ENCODE results near the gene DCAF8L2.
"Not testable (repeated sequence)": the region's sequence is repeated elsewhere in the genome, so short reads cannot be mapped to it uniquely, and the experiment has no call there.

The DCAF8L2 gene

DNA sequence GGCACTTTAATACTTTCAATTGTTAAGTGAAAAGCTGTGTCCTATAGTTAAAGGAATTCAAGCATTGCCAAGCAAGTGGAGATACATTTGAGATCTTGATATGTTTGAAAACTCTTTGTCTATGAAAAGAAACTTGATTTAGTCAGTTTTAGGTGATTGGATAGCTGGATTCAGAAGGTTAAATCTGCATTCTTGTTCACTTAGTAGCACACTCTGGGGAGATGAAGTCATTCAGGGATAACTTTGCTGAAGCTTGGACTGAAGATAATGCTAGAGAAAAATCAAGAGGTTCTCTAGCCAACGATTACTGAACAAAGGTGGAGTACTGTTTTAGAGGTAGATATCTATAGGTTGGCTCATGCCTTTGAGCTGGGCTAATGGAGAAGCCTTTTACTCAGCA lies 90.6 kb downstream of the DCAF8L2 start:
- no peak for DNase-seq

DNA sequence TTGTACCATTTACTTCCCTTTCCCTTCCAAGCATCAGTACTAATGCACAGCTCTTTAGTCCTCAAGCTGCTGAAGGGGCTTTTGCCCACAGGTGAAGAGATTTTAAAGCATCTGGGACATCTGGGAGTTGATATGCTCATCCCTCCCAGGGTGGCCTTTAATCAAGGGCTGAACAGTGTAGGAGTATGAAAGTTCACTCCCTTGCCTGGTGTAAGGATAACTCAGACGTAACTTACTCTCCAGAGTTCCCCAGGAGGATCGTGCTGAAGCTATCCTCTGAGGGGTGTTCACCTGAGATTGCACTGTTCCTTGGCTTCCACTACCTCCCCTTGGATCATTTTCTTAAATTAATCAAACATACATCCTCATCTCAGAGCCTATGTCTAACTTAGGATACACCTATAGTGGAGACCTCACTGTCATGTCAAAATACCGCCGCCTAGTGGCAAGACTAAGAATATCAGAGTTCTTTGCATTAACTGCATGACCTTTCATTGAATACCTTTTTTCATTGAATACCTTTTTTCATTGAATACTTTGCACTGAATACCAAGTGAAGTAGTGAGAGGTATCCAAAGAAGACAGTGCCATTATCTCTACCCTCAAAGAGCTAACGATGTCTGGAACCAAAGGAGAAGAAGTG lies 93.5 kb downstream of the DCAF8L2 start:
- peak; percentile 63 for DNase-seq

- no peak for DNase-seq
Measured at GRCh38 chrX:27694667-27695066, 104.5 kb downstream of the DCAF8L2 start.

- DNase-seq: no peak
Measured at GRCh38 chrX:27706526-27706925, 116.4 kb downstream of the DCAF8L2 start.

GRCh38 chrX:27715610-27716009 lies 125.5 kb downstream of the DCAF8L2 start:
- DNase-seq: no peak

GRCh38 chrX:27728291-27728690 lies 138.1 kb downstream of the DCAF8L2 start:
- DNase-seq: no peak

- DNase-seq: no peak
Measured at GRCh38 chrX:27731962-27732361, 141.8 kb downstream of the DCAF8L2 start.

DNA sequence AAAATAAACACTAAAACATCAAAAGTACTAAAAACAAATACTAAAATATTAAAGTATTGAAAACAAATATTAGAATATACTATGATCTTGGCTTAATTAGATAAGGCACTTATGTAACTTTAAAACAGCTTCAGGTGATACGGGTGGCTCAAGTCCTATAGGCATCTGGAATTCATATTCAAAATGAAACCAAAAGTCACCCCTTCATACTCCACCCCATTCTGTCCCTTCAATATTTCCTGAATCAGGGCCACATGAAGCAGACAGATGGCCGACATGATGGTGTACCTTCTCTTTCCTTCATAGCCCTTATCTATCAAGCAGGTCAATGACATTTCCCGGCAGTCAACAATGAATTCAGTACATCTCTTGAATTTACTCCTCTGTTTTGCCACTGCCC lies 145.8 kb downstream of the DCAF8L2 start:
- DNase-seq: no peak

GRCh38 chrX:27740933-27741332 lies 150.8 kb downstream of the DCAF8L2 start:
- no peak for DNase-seq

GRCh38 chrX:27743521-27743920 lies 153.4 kb downstream of the DCAF8L2 start:
- DNase-seq: not testable (repeated sequence)

GRCh38 chrX:27746516-27746915 lies 156.4 kb downstream of the DCAF8L2 start:
- no peak for DNase-seq

DNA sequence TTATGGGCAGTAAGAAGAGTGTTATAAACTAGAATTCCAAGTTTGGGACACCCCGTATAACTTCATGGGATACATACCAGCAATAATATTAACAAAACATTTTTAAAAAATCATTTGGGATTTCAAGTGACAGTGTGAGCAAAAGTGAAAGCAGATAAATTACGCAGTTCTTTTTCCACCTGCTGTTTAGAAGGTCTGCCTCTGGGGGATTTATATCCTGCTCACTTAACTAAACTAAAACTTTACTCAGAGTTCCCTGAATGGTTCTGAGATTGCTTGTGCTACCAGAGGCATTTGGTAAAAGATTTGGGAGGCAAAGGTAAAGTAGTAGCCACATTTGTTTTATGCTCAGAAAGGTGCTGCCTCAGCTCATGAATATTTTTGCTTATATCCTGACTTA lies 160.2 kb downstream of the DCAF8L2 start:
- not testable (repeated sequence) for DNase-seq

GRCh38 chrX:27751976-27752375 lies 161.8 kb downstream of the DCAF8L2 start:
- no peak for DNase-seq

DNA sequence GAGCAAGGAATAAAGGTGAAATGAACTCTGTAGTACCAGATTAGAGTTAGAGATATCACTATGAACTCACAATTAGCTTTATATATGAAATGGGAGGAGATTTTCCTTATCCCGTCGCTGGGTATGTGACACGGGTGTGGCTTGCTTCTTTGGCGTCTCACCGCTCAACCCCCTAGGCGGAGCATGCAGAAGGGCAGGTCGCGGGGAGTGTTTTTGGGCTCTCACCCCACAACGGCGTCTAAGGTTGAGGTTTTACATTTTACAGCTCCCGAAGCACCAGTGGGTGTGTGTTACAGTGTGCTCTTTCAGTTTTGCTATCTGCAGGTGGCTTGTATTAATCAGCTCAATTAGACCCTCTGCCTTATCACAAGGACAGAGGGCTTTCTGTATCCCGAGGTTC lies 175.6 kb downstream of the DCAF8L2 start:
- no peak for DNase-seq

DNA sequence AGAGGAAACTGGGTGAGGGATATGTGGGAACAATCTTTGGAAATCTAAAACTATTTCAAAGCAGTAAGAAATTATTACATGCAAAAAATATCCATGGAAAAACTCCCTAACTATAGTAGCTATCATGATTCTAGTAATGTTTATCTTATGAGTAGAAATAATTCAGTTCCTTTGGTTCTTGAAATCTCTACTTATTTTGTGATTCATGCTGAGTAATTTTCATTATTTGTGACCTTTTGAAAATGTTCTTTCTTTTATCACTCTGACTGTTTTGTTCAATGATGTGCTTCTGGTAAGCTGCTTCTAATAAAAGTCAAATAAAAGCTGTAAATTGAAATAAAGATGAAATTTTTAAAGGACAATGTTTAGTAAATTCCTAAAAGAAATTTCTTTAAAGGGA lies 177.2 kb downstream of the DCAF8L2 start:
- DNase-seq: no peak

- no peak for DNase-seq
Measured at GRCh38 chrX:27775984-27776383, 185.8 kb downstream of the DCAF8L2 start.

GRCh38 chrX:27796640-27797257 lies 206.6 kb downstream of the DCAF8L2 start:
- DNase-seq: no peak

- DNase-seq: no peak
Measured at GRCh38 chrX:27797575-27797974, 207.4 kb downstream of the DCAF8L2 start.
